OCI-LY7 (cell line): Measurements from ENCODE around the gene BCAR3.

Source experiments
- EZH2phosphoT487 ChIP-seq: fragments of 200-600 bp; sonication (generic); IDR thresholded peaks from 2 replicates; pipeline ENCODE4 v1.6.1; 2018; ENCODE audit warnings: low read depth, borderline replicate concordance, mild to moderate bottlenecking, mixed run types, antibody characterized with exemption, low read length, moderate library complexity, mixed read lengths
- TF ChIP-seq, protein P1 (sequence below): fragments of 200-600 bp; sonication (generic); conservative IDR thresholded peaks from 2 replicates; pipeline ENCODE4 v1.5.1; 2014; ENCODE audit warnings: mild to moderate bottlenecking, antibody characterized with exemption, low read length, moderate library complexity, mixed read lengths

DNA sequence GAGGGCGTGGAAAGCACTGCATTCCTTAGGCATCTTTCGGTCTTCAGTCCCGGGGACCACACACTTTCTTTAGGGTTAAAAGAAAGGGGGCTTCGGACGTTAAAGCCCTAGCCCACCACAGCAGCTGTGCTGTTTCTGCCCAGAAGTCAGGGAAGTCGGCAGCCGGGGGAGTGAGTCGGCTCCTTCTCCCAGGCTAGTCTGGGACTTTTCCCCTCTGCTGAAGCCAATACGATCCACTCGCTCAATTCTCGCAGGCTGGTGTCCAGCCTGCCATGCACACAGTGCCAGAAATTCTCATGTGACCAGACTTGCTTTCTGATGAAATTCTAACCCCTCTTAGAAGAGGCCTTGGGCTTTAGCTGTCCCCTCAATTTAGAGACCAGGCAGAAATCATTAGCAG lies 67.7 kb downstream of the BCAR3 start:
- TF ChIP-seq, protein P1, sequence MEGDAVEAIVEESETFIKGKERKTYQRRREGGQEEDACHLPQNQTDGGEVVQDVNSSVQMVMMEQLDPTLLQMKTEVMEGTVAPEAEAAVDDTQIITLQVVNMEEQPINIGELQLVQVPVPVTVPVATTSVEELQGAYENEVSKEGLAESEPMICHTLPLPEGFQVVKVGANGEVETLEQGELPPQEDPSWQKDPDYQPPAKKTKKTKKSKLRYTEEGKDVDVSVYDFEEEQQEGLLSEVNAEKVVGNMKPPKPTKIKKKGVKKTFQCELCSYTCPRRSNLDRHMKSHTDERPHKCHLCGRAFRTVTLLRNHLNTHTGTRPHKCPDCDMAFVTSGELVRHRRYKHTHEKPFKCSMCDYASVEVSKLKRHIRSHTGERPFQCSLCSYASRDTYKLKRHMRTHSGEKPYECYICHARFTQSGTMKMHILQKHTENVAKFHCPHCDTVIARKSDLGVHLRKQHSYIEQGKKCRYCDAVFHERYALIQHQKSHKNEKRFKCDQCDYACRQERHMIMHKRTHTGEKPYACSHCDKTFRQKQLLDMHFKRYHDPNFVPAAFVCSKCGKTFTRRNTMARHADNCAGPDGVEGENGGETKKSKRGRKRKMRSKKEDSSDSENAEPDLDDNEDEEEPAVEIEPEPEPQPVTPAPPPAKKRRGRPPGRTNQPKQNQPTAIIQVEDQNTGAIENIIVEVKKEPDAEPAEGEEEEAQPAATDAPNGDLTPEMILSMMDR: no peak
- no peak for TF ChIP-seq EZH2phosphoT487
